CD14-positive monocyte (primary cell): ENCODE data around the gene ARID2. TPM values are rescaled to one million over a fixed set of nuclear protein-coding genes. Genes with fewer than 3 reads are reported as not detected.

Experiments
- DNase-seq, 3 donors: peaks; one replicate each; pipeline ENCODE4 v3.0.0-alpha.2; 2011 to 2022
- H2AFZ ChIP-seq: 2 replicates; pipeline ENCODE4 v1.6.0; 2012; ENCODE audit warnings: mild to moderate bottlenecking, low read depth, low read length, inconsistent platforms; ENCODE audit not compliant: insufficient read depth, poor library complexity, severe bottlenecking
- H3K27ac ChIP-seq, 2 donors: 1 replicate in 1 of 2; 2 replicates in 1 of 2; pipeline ENCODE4 v1.5.1; 2012 to 2013; ENCODE audit warnings: low read length in 2 of 2, control low read depth in 1 of 2, inconsistent platforms in 1 of 2, low read depth in 1 of 2, mild to moderate bottlenecking in 1 of 2
- H3K27me3 ChIP-seq, 2 donors: one replicate each; pipeline versions ENCODE4 v1.6.0 to v1.6.1; 2011 to 2013; ENCODE audit warnings: low read length in 2 of 2; ENCODE audit not compliant: control insufficient read depth in 2 of 2, insufficient read depth in 2 of 2
- H3K36me3 ChIP-seq, 2 donors: replicated peaks in 1 of 2; 1 replicate in 1 of 2; 2 replicates in 1 of 2; pipeline versions ENCODE4 v1.5.1 to v1.6.1; 2012 to 2013; ENCODE audit warnings: low read length in 2 of 2, control low read depth in 1 of 2, inconsistent platforms in 1 of 2, mild to moderate bottlenecking in 1 of 2; ENCODE audit not compliant: insufficient read depth in 2 of 2, control insufficient read depth in 1 of 2
- H3K4me1 ChIP-seq, 2 donors: 1 replicate in 1 of 2; 2 replicates in 1 of 2; pipeline versions ENCODE4 v1.5.1 to v1.6.1; 2012 to 2013; ENCODE audit warnings: low read length in 2 of 2, control low read depth in 1 of 2, inconsistent platforms in 1 of 2, mild to moderate bottlenecking in 1 of 2, moderate library complexity in 1 of 2; ENCODE audit not compliant: insufficient read depth in 2 of 2, control insufficient read depth in 1 of 2
- H3K4me2 ChIP-seq: replicated peaks from 2 replicates; pipeline ENCODE3; 2012; ENCODE audit warnings: low read length, moderate library complexity, mild to moderate bottlenecking; ENCODE audit not compliant: poor library complexity, severe bottlenecking; ENCODE audit errors: extremely low read depth
- H3K4me3 ChIP-seq, 3 experiments: fragments of 200-600 bp in 1 of 3; sonication (generic) in 1 of 3; replicated peaks in 1 of 3; 1 replicate in 2 of 3; 2 replicates in 1 of 3; pipeline ENCODE4 v1.5.1; 2011 to 2013; ENCODE audit warnings: low read length in 3 of 3, mild to moderate bottlenecking in 3 of 3, control low read depth in 2 of 3, low read depth in 2 of 3, inconsistent platforms in 1 of 3, moderate library complexity in 1 of 3
- H3K79me2 ChIP-seq: 2 replicates; pipeline ENCODE4 v1.6.0; 2012; ENCODE audit warnings: mild to moderate bottlenecking, control low read depth, inconsistent platforms, low read length, moderate library complexity; ENCODE audit not compliant: insufficient read depth
- H3K9ac ChIP-seq: 2 replicates; pipeline ENCODE4 v1.6.0; 2017; ENCODE audit warnings: low read length, mild to moderate bottlenecking; ENCODE audit not compliant: insufficient read depth, poor library complexity, severe bottlenecking
- H3K9me3 ChIP-seq, 2 donors: replicated peaks in 1 of 2; 1 replicate in 1 of 2; 2 replicates in 1 of 2; pipeline versions ENCODE4 v1.5.1 to v1.6.1; 2012 to 2013; ENCODE audit warnings: low read length in 2 of 2, control low read depth in 1 of 2; ENCODE audit not compliant: control insufficient read depth in 1 of 2, insufficient read depth in 1 of 2
- H4K20me1 ChIP-seq: 2 replicates; pipeline ENCODE4 v1.6.0; 2012; ENCODE audit warnings: mild to moderate bottlenecking, low read length, control low read depth, moderate library complexity; ENCODE audit not compliant: insufficient read depth
- H3K27ac Mint-ChIP-seq, 7 donors: one replicate each; pipeline ENCODE4 v1.8.0; 2020; ENCODE audit warnings: mild to moderate bottlenecking in 7 of 7, mixed read lengths in 7 of 7, moderate library complexity in 6 of 7, inconsistent platforms in 2 of 7
- H3K27me3 Mint-ChIP-seq, 3 donors: one replicate each; pipeline ENCODE4 v1.8.0; 2021 to 2022; ENCODE audit warnings: low read depth in 3 of 3, mild to moderate bottlenecking in 3 of 3, mixed read lengths in 3 of 3, moderate library complexity in 3 of 3, inconsistent platforms in 1 of 3
- H3K36me3 Mint-ChIP-seq, 2 donors: one replicate each; pipeline ENCODE4 v1.8.0; 2020; ENCODE audit warnings: mixed read lengths in 2 of 2, inconsistent platforms in 1 of 2, mild to moderate bottlenecking in 1 of 2
- H3K4me1 Mint-ChIP-seq: one replicate; pipeline ENCODE4 v1.8.0; 2020; ENCODE audit warnings: mild to moderate bottlenecking, mixed read lengths
- H3K4me3 Mint-ChIP-seq, 2 donors: one replicate each; pipeline ENCODE4 v1.8.0; 2020; ENCODE audit warnings: mild to moderate bottlenecking in 2 of 2, mixed read lengths in 2 of 2, moderate library complexity in 1 of 2
- H3K9me3 Mint-ChIP-seq, 7 donors: one replicate each; pipeline ENCODE4 v1.8.0; 2020 to 2022; ENCODE audit warnings: mixed read lengths in 7 of 7, mild to moderate bottlenecking in 6 of 7, moderate library complexity in 6 of 7, inconsistent platforms in 2 of 7
- CTCF ChIP-seq: fragments of 200-600 bp; IDR thresholded peaks from one replicate; pipeline ENCODE4 v1.8.0; 2022; ENCODE audit warnings: antibody characterized with exemption, mild to moderate bottlenecking
- WGBS: methylation state at CpG from one replicate; pipeline ENCODE4 v1.1.5; 2013; ENCODE audit warnings: missing lambda C conversion rate; ENCODE audit not compliant: insufficient coverage; 5-methylcytosine and 5-hydroxymethylcytosine counted together
- intact Hi-C, 2 donors: fragments of 100-400 bp; cut with micrococcal nuclease; formaldehyde crosslinking; loops; one replicate each; pipeline versions ENCODE4 v1.15.0 to v1.15.1; 2023
- polyA plus RNA-seq, 3 donors: library from polyadenylated mRNA; depleted of rRNA in 1 of 3; unstranded in 2 of 3; stranded (reverse) in 1 of 3; fragments of 300-500 nt in 2 of 3; fragments of >200 nt in 1 of 3; fragmentation: Illumina TruSeq in 2 of 3; gene quantifications; 1 replicate in 2 of 3; 2 replicates in 1 of 3; pipeline ENCODE4 v1.2.3, GENCODE V29; 2012 to 2021

The ARID2 gene
- polyA plus RNA-seq, 3 donors = 3.0 to 8.0 (median 4.7) TPM

GRCh38 chr12:45707241-45707857 lies 22.2 kb upstream of the ARID2 start:
- 100% methylated on average over 5 of the region's 10 CpGs for WGBS
- Mint-ChIP-seq H3K36me3 (peaks cover 0 to 4% of the 10 kb centered on the region in 2 donors), H3K4me3 (no peak overlapping the region)

GRCh38 chr12:45708363-45708762 lies 21.1 kb upstream of the ARID2 start:
- intact Hi-C loops = no loop called here
- Histone ChIP-seq H3K9me3 (no peaks in the 10 kb centered on the region), H3K4me2 (no peak overlapping the region), H3K4me1 (peaks cover 0 to 4% of the 10 kb centered on the region in 2 donors), H3K9ac (no peak overlapping the region), H3K27me3 (no peaks in the 10 kb centered on the region), H2AFZ (no peak overlapping the region), H3K79me2 (no peaks in the 10 kb centered on the region), H3K36me3 (no peaks in the 10 kb centered on the region), H4K20me1 (no peaks in the 10 kb centered on the region), H3K4me3 (no peak overlapping the region), H3K27ac (no peak overlapping the region)
- peaks cover 0 to 4% of the 10 kb centered on the region in 2 donors for H3K36me3 Mint-ChIP-seq
- peaks cover 21% of the 10 kb centered on the region for H3K4me1 Mint-ChIP-seq
- no peak for TF ChIP-seq CTCF
- H3K27ac Mint-ChIP-seq = no peak overlapping the region
- H3K27me3 Mint-ChIP-seq = no peaks in the 10 kb centered on the region
- peaks cover 0 to 3% (median 0%) of the 10 kb centered on the region in 7 donors for H3K9me3 Mint-ChIP-seq
- no peak overlapping the region for H3K4me3 Mint-ChIP-seq
- DNase-seq = no peak

More at GRCh38 chr12:45707241-45707857, 22.2 kb upstream of the ARID2 start:
- H3K9me3 ChIP-seq = no peaks in the 10 kb centered on the region
- no peak overlapping the region for H3K4me3 ChIP-seq
- H3K27me3 ChIP-seq = no peaks in the 10 kb centered on the region
- no peak overlapping the region for H3K4me2 ChIP-seq
- H3K27ac ChIP-seq = no peak overlapping the region
- TF ChIP-seq CTCF = no peak
- H2AFZ ChIP-seq = no peak overlapping the region
- no peak for DNase-seq
- peaks cover 0 to 4% of the 10 kb centered on the region in 2 donors for H3K4me1 ChIP-seq
- no peaks in the 10 kb centered on the region for H3K27me3 Mint-ChIP-seq
- H3K79me2 ChIP-seq = no peaks in the 10 kb centered on the region
- H4K20me1 ChIP-seq = no peaks in the 10 kb centered on the region
- no peak overlapping the region for H3K27ac Mint-ChIP-seq
- H3K36me3 ChIP-seq = no peaks in the 10 kb centered on the region
- no peak overlapping the region for H3K9ac ChIP-seq
- H3K9me3 Mint-ChIP-seq = peaks cover 0 to 3% (median 2%) of the 10 kb centered on the region in 7 donors
- intact Hi-C loops = no loop called here
- H3K4me1 Mint-ChIP-seq = peaks cover 16% of the 10 kb centered on the region
